GM19452 (cell line): ENCODE data around the gene EIF2AK3.
A peak's percentile ranks its signal among the peaks of the same experiment; 100 is the strongest.
"Not testable (repeated sequence)": the region's sequence is repeated elsewhere in the genome, so short reads cannot be mapped to it uniquely, and the experiment has no call there.

ENCODE experiments used
- ATAC-seq: cut with Tn5 transposase; IDR thresholded peaks from one replicate; pipeline ENCODE4 v1.9.1; 2021; ENCODE audit not compliant: unreplicated experiment

EIF2AK3 gene

DNA sequence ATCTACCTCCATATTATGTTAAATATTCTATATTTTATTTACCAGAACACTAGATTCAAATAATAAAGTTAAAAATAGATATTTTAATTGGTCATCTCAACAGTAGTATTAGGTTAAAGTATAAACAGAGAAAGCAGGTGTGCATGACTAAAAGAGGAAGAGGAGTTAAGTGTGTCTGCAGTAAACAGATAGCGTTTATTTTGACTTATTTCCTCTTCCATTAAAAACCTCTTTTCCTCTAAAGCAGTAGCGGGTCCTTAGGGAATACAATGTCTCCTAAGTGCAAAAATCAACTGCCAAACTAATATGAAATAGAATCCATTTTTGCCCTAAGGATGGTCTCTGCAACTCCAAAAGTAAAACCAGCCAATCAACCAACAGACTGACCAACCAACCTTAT is 27.7 kb downstream of the EIF2AK3 start:
- peak; percentile 3 for ATAC-seq

DNA sequence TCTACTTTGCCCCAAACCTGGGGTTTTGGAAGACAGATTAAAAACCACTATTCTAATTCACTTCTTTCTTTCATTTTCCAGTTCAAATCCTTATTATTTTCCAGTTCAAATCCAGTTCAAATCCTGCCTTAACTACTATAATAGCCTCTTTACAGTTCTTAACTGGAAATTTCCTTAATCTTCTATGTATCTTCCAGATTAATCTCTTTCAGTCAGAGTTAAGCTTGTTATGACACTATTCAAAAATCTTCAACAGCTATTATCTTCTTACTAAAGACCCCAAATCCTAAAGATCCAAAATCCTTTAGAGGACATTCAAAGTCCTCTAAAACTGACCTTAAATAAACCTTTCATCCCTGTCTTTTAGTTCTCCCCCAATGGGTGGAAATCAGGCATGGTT is 30.1 kb downstream of the EIF2AK3 start:
- ATAC-seq, result no peak

DNA sequence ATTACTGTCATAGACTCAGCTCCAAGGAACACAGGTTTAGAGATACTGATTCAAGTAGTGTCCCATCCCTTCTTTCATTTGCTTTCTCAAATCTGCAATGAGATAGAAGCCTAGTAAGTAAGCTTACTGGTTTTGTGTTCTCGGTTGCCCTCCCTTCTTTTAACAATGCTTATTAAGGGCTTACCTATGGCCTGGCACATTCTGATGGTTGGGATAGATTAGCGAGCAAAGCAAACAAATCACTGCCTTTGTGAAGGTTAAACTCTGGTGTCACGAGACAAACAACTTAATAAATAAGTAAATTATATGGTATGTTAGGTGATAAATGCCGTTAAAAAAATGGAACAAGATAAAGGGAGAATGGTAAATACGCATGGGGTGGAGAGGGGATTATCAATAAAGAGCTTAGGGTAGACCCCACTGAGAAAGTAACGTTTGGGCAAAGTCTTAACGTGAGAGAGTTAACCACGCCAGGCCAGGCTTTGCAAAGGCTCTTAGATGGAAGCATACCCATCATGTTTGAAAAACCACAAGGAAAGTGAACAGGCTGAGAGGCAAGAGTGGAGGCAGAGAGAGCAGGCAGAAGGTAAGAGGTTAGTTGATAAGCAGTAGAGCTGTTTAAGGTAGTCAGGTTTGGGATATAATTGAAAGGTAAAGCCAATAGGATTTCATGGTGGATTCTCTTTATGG is 31.0 kb downstream of the EIF2AK3 start:
- ATAC-seq, result no peak

DNA sequence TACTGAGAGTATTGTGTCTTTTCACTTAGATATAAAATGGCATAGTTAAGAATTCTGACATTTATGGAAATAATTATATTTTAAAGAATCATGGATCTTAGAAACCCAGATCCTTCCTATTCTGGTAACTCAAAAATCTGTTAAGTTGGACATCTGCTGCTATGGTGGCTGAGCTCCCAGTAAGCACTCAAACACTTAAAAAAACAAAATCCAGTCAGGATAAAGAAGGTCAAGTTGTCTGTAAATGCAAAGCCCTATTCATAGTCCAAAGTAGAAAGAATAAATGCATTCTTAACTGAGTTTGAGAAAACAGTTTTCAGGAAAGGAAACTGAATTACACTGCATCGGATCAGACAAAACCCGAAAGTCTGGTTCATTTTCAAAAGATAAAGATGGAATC is 35.6 kb downstream of the EIF2AK3 start:
- ATAC-seq, result peak; percentile 12

DNA sequence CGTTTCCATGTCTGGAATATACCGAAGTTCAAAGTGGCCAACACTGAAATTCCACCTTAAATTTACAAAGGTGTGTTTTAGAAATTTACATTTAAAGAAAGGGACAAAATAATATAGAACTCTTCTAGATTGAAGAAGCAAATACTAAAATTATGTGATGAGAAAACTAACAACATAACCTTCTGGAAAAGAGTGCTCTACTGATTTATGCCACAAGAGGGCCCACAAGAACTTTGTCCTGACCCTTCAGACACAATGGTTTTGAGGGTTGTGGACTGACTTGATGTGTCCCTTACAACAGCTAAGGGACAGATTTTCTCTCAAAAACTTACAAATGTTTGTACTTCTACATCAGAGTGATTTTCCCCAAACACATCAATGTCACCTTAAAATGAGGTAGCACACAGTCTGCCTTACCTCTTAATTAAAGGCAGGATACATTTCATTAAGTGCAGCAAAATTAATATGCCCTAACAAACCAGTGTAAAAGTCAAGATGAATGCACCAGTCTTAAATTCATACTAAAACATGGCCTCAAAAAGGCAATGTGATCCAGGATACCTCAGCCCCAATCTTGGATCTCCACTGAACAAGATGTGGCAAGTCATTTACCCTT is 36.2 kb downstream of the EIF2AK3 start:
- peak; percentile 78 for ATAC-seq

DNA sequence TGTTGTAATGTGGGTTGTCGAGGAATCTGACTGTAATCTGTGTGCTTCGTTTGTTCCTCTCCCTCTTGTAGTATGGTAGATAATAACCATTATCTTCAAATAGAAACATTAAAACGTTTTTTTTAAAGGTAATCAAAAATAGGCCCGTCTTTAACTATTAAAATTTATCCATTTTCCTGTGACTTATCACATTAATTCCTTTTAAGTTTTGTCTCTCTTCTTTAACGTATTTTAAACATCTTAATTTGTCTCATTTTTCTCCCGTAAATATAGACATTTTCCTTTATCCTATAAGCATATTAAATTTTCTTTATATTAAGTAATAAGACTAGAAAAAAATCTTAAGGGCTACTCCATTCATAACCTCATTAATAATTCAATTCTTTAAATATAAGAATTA is 41.3 kb downstream of the EIF2AK3 start:
- no peak for ATAC-seq

DNA sequence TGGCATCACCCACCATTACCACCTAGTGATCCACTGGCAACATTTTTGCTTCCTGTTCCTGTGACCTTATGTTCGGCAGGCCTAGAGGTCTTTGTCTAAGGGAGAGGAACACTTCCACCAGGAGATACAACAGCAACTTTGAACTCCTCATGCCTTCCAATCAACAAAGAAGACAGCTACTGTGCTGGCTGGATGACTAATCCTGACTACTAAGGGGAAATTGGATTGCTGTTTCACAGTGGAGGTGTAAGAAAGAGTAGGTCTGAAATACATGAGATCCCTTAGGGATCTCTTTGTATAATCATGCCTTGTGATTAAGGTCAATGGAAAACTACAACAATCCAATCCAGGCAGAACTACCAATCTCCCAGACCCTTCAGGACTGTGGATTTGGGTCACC is 45.2 kb downstream of the EIF2AK3 start:
- no peak for ATAC-seq

DNA sequence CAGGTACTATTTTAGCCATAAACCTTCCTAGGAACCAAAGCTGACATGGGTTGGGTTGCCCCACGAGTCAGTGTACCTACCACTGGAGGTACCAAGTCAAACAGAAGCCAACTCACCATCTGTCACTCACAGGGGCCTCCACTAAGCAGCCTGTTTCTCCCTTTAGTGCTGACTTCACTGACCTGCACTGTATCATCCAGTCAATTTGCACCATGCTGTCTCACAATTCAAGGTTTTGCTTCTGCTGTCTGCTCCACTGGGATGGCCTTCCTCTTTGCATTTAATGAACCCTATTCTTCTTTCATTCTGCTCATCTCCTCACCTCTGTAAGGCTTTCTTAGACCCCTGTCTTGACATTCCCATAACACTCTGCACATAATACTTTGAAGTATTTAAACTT is 47.2 kb downstream of the EIF2AK3 start:
- no peak for ATAC-seq

DNA sequence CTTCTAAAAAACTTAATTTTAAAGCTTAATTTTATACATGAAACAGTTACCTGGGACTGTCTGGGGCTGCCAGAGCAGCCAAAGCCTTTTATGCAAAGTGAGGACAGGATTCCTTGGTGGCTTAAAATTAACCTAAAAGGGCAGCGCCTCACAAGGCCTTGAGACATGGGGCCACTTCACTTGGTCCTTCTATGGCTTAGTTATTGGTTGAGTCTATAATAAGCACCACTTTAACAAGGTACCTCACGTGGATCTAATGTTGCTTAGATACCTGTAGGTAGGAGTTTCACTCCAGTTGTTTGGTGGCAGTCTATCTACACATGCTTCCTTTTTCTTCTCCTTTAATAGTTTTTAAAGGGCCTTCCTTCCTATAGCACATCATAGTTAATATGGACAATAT is 51.6 kb downstream of the EIF2AK3 start:
- no peak for ATAC-seq

DNA sequence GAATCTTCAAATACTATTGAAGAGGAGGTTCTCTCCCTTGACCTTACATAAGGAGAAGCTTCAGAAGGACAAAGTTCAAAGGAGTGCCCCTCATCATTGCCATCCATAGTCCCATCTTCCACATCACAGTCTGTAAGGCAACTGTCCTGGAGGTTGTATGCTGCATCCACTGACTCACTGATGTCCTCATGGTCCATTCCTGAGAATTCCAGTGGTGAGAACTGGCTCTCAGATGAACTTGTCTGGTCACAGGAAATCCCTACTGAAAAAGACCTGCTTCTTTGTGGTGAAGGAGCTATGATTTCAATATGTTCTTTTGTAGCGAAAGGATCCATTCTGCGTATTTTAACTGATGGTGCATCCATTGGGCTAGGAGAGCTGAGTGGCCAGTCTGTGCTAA is 52.2 kb downstream of the EIF2AK3 start:
- no peak for ATAC-seq

DNA sequence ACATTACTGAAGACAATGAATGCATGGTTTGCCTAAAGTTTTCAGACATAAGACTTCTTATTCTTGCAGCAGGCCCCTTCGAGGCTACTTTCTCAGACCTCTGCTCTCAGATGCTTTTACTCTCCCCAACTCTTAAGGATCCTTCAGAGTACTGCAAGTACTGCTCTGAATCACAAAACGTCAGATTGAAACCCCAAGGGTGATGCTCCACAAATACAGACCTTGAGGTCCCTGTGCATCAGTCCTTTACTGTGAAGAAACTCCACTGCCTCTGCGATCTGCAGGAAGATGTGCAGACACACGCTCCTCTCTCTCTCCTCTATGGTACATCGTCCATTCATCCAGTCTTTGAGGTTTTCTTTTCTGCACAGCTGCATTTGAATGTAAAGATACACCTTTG is 52.8 kb downstream of the EIF2AK3 start:
- no peak for ATAC-seq

DNA sequence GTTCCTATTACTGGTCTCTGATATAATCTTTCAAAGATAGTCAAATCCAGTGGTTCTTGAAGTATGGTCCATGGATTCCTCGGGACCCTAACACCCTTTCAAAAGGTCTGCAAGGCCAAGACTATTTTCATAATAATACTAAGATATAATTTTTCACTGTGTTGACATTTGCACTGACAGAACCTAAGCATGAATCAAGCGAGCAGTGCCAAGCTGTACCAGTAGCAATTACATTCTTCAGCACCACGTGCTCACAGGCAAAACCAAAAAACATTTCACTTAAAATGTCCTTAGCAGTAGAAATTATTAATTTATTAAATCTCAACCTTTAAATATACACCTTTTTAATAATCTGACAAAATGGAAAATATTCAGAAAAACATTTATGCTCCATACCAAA is 59.1 kb downstream of the EIF2AK3 start:
- no peak for ATAC-seq

DNA sequence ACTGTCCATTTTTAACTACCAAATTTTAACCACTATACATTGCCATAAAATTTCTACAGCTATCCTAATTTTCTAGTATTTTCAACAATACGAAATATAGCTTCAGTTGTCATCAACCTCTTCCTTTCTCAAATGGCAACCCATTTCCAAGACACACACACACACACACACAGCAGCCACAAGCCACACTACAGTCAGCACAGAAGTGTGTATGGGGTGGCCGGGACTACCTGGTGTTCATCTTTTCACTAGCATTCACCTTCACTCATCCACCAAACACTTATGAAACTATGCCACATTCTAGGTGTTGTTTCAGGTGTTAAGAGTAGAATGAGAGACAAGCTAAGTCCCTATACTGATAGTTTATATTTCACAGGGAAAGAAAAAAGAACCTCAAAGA is 62.9 kb downstream of the EIF2AK3 start:
- no peak for ATAC-seq

DNA sequence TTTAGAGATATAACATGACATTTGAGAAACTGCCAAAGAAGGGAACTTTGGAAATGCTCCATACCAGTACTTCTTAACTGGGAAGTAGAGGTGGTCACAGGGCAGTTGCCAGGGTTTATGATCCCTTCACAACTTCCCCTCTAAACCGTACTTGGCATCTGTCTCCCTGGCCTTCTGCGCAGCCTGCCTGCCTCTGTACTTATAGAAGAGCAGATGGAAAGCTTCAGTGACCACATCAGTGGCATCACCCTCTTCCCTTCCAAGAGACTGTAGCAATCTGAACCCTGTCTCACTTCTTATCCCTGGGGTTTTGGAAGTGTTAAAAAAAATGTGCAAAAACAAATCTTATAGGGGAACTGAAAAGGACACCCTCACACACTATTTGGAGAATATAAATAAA is 64.1 kb downstream of the EIF2AK3 start:
- ATAC-seq, result no peak

DNA sequence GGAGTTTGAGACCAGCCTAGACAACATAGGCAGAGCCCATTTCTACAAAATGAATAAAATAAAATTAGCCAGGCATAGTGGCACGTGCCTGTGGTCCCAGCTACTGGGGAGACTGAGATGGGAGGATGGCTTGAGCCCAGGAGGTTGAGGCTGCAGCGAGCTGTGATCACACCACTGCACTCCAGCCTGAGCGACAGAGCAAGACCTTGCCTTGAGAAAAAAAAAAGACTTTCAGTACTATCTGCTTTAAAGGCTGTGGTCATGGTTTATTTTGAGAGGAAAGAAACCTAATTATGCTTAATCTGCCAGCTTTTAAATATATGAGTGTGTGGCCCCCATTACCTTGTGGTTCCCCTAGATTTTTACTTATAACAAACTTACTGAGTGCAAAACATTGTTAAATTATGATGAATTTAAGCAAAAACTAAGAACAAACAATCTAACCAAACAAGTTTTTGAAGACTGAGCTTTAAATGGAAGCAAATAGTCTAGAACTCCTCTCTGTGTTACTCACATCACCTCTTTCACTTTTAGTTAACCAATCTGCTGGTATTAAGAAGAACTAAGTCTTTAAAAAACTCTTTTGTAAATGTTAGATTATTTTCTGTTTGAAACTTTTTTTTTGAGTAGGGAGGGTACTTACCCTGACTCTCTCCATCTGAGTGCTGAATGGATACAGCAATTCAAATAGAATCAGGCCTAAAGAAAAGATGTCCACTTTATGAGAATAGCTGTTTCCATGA is 65.4 kb downstream of the EIF2AK3 start:
- ATAC-seq, result peak; percentile 59

DNA sequence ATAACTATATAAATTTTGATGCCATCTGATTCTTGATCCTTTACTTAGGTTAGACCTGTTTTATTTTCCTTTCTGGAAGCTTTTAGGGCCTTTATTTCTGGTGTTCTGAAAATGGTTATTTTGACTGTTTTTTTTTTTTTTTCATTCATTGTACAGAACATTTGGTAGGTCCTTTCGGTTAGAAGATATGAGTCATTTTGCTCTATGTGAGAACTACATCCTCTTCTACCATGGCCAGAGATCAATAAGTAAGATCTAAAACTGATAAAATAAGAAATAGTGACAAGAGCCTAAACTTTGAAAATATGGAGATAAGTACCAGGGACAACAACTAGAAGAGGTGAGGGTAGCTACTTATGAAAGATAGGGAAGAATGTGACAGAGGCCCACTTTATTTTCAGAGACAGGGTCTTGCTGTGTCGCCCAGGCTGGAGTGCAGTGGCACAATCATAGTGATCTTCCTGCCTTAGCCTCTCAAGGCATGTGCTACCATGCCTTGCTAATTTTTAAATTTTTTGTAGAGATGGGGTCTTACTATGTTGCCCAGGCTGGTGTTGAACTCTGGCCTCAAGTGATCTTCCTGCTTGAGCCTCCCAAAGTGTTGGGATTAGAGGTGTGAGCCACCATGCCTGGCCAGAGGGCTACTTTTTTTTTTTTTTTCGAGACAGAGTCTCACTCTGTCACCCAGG is 66.5 kb downstream of the EIF2AK3 start:
- no peak for ATAC-seq

DNA sequence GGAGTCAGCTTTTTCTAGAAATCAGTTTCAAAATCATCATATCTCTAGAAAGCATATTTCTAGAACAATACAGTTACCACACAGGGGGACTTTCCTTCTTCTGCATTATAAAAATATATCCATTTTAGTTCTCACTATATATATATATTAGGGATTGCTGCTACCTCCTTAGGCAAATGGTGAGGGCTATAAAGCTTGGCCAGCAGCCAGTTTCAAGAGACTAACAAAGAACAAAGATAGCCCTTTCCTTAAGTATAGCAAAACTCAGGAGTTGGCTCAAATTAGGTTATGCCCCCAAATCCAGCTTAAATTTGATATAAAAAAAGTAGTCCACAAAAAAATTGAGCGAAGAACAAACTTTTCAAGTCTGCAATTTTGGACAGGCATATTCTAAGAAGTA is 70.0 kb downstream of the EIF2AK3 start:
- ATAC-seq, result no peak

DNA sequence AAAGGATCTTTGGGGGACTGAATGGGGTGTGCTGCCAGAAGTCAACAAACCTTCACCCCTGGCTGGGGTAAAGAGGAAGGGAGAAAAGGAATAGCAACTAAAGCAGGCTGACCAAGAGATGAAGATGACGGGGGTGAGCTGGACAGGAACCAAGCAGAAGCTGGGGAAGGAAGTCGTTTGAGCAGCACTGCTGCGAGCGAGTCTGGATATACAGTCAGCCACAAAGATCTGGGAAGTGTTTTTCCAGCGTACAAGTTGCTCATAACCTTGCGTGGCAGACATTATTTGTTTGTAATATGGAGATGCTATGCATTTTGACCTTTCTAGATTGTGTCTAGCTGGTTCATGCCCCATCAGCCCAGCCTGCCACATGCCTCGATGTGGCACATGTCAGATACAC is 71.2 kb downstream of the EIF2AK3 start:
- ATAC-seq, result no peak

DNA sequence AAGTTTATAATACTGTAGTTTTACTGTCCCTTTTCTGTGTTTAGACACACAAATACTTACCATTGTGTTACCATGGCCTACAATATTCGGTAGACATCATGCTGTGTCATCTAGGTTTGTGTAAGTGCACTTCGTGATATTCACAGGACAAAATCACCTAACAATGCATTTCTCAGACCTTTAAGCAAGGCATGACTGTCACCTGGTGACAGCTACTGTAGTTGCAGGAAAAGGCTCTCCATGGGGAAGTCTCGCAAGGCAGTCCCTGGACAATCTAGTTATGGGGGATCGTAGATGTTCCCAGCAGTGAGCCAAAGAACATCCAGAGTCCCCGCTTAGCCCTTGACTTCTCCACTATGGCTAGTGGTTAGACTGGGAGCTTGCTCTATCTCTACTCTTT is 73.1 kb downstream of the EIF2AK3 start:
- no peak for ATAC-seq

DNA sequence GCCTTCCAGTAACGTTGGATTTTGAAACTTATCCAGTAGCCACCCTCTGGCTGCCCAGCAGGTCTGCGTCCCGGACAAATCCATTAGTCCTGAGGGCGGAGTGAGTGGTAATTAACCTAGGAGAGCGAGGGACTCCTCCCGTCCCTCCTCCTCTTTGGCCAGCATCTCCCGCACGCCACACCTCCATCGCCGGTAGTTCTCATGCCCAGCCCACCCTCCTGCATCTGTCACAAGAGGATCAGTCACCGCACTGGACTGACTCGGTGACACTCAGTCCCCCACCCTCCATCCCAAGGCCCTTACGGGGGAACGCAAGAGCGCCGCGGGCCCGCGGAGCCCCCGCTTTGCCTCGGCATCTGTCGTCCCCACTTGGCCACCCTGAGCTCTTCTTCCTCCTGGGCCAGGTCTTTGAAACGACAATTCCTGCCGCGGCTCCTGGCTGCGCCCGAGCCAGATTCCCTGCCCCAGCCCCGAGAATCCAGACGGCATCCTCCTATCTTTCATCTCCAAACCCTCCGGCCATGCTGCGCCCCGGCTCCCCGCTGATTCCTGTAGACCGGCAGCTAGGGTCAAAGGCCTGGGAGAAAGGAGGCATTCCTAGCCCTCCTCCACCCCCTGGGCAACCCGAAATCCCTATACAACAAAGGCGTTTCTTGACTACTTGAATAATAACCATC is 77.5 kb downstream of the EIF2AK3 start:
- no peak for ATAC-seq

DNA sequence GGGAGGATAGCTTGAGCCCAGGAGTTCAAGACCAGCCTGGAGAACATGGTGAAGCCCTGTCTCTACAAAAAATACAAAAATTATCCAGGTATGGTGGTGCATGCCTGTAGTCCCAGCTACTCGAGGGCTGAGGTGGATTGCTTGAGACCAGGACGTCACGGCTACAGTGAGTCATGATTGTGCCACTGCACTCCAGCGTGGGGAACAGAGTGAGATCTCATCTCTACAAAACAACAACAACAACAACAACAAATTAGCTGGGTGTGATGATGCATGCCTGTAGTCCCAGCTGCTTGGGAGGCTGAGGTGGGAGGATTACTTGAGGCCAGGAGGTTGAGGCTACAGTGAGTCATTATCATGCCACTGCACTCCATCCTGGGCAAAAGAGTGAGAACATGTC is 81.0 kb downstream of the EIF2AK3 start:
- not testable (repeated sequence) for ATAC-seq
